Iris pigment epithelial cell (primary cell): Measurements from ENCODE around the gene TRAF1.
A peak's percentile ranks its signal among the peaks of the same experiment; 100 is the strongest.

Experiments used
- DNase-seq: peaks from one replicate; pipeline ENCODE4 v3.0.0-alpha.2; 2011; ENCODE audit warnings: low read depth

Gene TRAF1

DNA sequence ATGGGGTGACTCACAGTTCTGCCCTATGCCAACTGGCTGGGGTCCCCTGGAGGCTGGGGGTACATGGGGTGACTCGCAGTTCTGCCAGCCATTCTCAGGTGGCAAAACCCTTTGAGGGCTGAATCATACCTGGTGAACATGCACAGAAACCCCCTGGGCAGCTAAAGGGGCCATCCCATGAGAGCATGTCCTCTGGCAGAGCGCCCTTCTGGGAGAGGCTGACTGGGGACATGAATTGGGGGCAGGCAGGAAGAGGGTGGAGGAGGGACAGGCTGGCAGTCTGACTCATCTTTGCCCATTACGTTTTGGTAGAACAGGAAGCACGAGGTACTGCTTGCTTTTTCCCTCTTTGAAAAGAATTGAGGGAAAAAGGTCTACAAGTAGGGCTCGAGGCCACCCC is 16.7 kb downstream of the TRAF1 start:
- no peak for DNase-seq

DNA sequence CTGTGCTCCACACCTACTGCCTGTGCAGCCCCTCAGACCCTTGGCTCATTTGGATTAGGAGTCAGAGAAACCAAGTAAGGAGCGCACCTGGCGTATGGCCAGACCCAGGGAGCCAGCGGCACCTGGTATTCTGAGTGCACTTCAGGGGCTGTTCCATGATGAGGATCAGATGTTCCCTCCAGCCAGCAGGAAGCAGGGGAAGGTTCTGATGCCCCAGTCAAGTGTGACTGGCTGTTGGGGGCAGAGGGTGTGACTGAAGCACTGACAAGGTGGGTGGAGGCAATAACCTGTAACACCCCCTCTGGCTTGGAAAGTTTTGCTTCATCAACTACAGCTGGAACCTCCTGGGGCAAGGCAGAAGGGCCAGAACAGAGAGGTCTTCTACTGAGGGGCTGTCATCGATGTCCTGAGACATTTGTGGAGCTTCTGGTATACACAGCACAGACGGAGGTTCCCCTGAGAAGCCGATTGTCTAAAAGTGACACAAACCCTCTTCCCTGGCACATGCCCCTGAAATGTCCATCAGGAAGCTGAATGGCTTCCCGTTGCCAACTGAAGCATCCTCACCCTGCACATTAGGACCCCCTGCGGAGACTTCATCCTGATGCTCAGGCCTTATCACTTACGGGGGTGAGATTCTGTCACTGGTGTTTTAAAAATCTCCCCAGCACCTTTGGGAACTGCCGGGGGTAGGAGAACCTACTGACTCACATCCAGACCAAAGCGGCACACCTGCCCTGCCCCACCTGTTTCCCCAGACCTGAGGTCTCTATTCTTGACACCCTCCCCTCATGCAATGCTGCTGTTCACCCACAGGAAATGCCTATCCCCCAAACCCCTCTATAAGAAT is 21.1 kb downstream of the TRAF1 start:
- no peak for DNase-seq

DNA sequence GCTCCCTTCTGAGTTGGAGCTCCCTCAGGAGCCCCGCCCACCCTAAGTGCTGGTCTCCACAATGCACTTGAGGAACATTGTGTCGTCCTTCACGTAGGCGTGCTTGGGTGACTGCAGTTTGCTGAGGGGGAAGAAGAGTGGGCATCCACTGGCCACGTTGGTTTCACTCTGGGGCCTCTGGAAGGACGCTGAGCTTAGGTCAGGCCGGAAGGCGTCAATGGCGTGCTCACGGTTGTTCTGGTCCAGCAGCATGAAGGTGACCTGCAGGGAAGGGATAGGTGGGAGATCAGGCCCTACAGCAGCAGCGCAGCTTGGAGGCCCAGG is 21.7 kb downstream of the TRAF1 start:
- no peak for DNase-seq

DNA sequence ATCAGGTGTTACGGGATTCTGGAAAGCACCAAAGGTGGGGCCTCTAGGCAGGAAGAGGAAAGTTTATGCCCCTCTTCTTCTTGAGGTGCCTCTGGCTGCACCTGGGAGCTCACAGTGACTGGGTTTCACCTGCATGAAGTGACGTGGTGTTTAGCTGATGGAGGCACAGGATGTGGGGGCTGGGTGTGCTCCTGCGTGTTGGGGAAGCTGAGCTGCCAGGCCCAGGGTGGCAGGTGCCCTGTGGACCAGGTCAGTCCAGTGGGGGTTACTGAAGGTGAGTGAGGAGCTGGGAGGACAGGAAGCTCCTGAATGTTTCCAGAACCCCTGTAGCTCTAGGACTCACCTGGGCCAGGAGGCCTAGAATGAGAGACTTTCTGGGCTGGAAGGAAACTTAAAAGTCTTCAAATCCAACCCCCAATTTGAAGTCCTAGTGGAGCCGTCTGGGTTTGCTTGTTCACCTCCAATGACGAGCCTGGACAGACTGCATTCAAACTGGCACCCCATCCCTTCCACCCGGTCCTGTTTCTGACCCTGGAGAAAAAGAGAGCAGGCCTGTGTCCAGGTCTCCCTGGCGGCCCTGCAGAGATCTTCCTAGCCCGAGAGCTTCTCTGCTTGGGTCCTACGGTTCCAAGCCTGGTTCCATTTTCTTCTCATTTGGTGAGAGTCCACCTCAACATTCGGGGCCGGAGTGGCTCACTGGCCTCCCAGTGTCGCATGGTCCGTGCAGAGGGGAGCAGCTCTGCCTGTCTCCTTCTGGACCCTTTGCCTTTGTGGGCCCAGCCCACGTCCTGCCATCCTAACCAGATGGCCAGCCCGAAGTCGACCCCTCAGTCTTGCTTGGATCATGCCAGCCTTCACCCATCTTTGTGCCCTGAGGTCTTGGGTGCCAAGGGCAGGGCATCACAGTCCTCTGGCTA is 22.3 kb downstream of the TRAF1 start:
- DNase-seq = no peak

GRCh38 chr9:120902569-120903535 is 23.7 kb downstream of the TRAF1 start:
- DNase-seq = no peak

DNA sequence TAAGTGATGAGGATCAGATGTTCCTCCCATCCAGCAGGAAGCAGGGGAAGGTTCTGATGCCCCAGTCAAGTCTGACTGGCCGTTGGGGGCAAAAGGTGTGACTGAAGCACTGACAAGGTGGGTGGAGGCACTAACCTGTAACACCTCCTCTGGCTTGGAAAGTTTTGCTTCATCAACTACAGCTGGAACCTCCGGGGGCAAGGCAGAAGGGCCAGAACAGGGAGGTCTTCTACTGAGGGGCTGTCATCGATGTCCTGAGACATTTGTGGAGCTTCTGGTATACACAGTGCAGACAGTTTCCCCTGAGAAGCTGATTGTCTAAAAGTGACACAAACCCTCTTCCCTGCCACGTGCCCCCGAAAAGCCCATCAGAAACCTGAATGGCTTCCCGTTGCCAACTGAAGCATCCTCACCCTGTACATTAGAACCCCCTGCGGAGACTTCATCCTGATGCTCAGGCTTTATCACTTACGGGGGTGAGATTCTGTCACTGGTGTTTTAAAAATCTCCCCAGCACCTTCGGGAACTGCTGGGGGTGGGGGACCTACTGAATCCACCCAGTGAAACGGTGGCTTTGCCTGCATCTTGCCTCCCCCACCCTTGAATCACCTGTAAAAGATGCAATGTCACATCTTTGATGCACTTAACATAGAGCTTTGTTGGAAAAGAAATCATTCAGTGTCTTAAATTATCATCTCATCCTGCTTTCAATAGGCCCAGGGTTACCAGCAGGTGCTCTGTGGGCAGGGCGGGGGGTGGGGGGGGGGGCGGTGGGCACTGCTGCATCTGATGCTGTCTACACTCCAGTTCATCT is 24.6 kb downstream of the TRAF1 start:
- no peak for DNase-seq

GRCh38 chr9:120900824-120901223 is 25.8 kb downstream of the TRAF1 start:
- DNase-seq = no peak

- no peak for DNase-seq
Measured at GRCh38 chr9:120899490-120900068, 27.0 kb downstream of the TRAF1 start.

GRCh38 chr9:120898396-120898795 is 28.2 kb downstream of the TRAF1 start:
- DNase-seq = no peak

DNA sequence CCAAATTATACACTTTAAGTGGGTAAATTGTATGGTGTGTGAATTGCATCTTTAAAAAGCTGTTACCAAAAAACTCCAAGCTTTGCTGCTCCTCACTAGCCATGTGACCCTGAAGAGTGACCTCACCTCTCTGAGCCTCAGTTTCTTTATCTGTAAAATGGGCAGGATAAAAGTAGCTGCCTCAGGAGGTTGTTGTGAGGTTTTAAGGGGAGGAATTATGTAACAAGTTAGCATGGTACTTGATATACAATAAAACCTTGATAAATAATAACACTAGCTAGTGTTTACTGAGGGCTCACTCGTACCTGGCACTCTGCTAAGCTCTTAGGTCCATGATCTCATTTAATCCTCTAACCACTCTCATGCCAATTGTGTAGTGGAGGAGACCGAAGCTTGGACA is 30.6 kb downstream of the TRAF1 start:
- no peak for DNase-seq

DNA sequence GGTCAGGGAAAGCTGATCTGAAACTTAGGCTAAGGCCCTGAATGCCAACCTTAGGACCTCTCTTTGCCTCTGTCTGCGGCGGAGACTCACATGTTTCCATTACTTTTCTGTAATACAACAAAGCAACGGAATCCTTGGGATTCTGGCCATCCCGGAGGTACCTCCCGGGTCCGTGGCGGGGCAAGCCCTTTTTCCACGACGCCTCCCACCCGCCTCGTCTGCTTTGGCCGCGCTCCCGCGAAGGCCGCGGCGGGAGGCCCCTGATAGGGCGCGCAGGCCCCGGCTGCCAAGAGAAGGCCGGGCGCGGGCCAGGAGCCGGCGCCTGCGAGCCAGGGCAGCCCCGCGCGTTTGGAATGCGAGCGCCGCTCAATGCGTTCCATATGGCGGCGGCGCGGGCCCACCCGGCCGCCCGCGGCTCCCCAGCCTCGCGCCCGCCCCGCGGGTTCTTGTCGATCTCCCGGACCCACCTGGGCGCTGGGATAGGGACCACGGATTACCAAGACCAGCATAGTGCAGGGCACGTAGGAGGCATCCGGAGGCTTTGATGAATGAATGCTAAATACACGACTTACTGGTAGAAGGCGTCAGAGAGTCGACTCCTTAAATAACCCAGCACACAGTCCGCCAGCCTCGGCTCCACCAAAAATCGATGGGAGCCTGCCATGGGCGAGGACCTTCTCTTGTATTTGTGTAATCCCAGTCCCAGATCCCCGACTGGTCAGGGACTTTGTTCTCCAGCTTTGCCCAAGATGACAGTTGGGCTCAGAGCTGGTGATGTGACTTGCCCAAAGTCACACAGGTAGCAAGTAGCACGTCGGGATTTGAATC is 32.1 kb downstream of the TRAF1 start:
- DNase-seq = peak; percentile 34

DNA sequence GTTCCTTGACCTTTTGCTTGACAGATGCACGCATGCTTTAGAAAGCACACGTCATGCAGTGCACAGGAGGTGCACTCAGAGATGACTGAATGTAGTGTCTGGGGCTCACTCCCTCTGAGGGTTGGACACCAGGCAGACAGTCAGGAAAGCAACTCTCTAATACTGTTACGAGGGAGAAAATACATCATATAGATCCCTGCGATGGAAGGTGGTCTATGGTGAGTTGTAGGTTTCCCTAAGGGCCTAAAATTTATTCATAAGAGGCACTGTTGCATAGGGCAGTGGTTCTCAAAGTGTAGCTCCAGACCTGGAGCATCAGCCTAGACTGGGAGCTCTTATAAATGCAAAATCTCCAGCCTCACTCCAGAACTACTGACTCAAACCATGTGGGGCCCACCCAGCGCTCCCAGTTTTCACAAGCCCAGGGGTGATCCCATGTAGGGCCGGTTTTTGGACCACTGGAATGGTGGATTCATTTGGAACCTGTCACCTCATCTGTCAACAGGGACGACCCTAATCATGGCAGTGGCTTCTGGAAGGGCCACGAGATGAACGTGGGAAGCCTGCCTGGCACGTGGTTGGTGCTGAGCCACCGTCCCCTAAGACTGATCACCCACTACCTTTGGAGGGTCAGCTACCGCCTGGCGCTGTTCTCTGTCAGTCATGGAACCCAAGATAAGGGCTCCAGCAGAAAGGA is 32.8 kb downstream of the TRAF1 start:
- no peak for DNase-seq

- DNase-seq = peak; percentile 90
Measured at GRCh38 chr9:120892748-120893610, 33.6 kb downstream of the TRAF1 start.

GRCh38 chr9:120891884-120892747 is 34.5 kb downstream of the TRAF1 start:
- no peak for DNase-seq

GRCh38 chr9:120891245-120891883 is 35.2 kb downstream of the TRAF1 start:
- DNase-seq = no peak

- no peak for DNase-seq
Measured at GRCh38 chr9:120890320-120891244, 36.0 kb downstream of the TRAF1 start.
